Smooth muscle cell (in vitro differentiated cells): ENCODE data around the gene CFAP99. TPM values are rescaled to one million over a fixed set of nuclear protein-coding genes. Genes with fewer than 3 reads are reported as not detected.

Experiments
- DNase-seq: peaks from one replicate; lab custom pipeline; 2025; ENCODE audit not compliant: unreplicated experiment; lab: John Stamatoyannopoulos, UW
- H2AFZ ChIP-seq: fragments of 200-600 bp; sonication (generic); 2 replicates; pipeline ENCODE4 v1.6.0; 2016; ENCODE audit warnings: antibody characterized with exemption, low read depth, mild to moderate bottlenecking
- H3F3A ChIP-seq: fragments of 200-600 bp; sonication (generic); 2 replicates; pipeline ENCODE4 v1.6.0; 2017; ENCODE audit warnings: antibody characterized with exemption, low read depth
- H3K27ac ChIP-seq: fragments of 200-600 bp; sonication (generic); 2 replicates; pipeline ENCODE4 v1.5.1; 2016; ENCODE audit warnings: low read depth, mild to moderate bottlenecking
- H3K27me3 ChIP-seq: fragments of 200-600 bp; sonication (generic); 2 replicates; pipeline ENCODE4 v1.6.1; 2016; ENCODE audit warnings: low read depth, mild to moderate bottlenecking
- H3K36me3 ChIP-seq: fragments of 200-600 bp; sonication (generic); 2 replicates; pipeline ENCODE4 v1.5.1; 2016; ENCODE audit warnings: low read depth
- H3K4me1 ChIP-seq: fragments of 200-600 bp; sonication (generic); 2 replicates; pipeline ENCODE4 v1.5.1; 2016; ENCODE audit warnings: low read depth
- H3K4me2 ChIP-seq: fragments of 200-600 bp; sonication (generic); 2 replicates; pipeline ENCODE4 v1.6.0; 2016; ENCODE audit warnings: mild to moderate bottlenecking
- H3K4me3 ChIP-seq: fragments of 200-600 bp; sonication (generic); 2 replicates; pipeline ENCODE4 v1.5.1; 2016; ENCODE audit warnings: mild to moderate bottlenecking
- H3K79me2 ChIP-seq: fragments of 200-600 bp; sonication (generic); 2 replicates; pipeline ENCODE4 v1.6.0; 2016; ENCODE audit warnings: low read depth, mild to moderate bottlenecking
- H3K9ac ChIP-seq: fragments of 200-600 bp; sonication (generic); 2 replicates; pipeline ENCODE4 v1.6.0; 2016; ENCODE audit warnings: low read depth
- H3K9me3 ChIP-seq: fragments of 200-600 bp; sonication (generic); replicated peaks from 2 replicates; pipeline ENCODE4 v1.5.1; 2016; ENCODE audit warnings: low read depth
- H4K20me1 ChIP-seq: fragments of 200-600 bp; sonication (generic); 2 replicates; pipeline ENCODE4 v1.6.0; 2016; ENCODE audit warnings: low read depth
- WGBS: methylation state at CpG from one replicate; pipeline ENCODE4 v1.1.7; 2016; ENCODE audit warnings: low lambda C conversion rate; 5-methylcytosine and 5-hydroxymethylcytosine counted together
- polyA plus RNA-seq: library from polyadenylated mRNA; unstranded; fragments of >200 nt; fragmentation: Nextera tagmentation; extraction: Ambion mirVana; gene quantifications from 2 replicates; pipeline ENCODE4 v1.2.1, GENCODE V29; 2016
- total RNA-seq: library from RNA; depleted of rRNA; stranded (reverse); fragments of >200 nt; gene quantifications from 2 replicates; pipeline ENCODE4 v1.2.3, GENCODE V29; 2014
- TF ChIP-seq, protein P1 (sequence below): fragments of 200-600 bp; sonication (generic); IDR thresholded peaks from 2 replicates; pipeline ENCODE4 v1.5.1; 2017; ENCODE audit warnings: borderline replicate concordance, mild to moderate bottlenecking, antibody characterized with exemption; ENCODE audit not compliant: insufficient read depth, poor library complexity, severe bottlenecking

Gene CFAP99
- total and polyA plus RNA-seq, 2 experiments from 2014 or later = not detected

GRCh38 chr4:2408401-2408958 lies 10.3 kb upstream of the CFAP99 start:
- WGBS = 85% methylated on average over 8 of the region's 15 CpGs
- H3K4me3 ChIP-seq = no peak overlapping the region

DNA sequence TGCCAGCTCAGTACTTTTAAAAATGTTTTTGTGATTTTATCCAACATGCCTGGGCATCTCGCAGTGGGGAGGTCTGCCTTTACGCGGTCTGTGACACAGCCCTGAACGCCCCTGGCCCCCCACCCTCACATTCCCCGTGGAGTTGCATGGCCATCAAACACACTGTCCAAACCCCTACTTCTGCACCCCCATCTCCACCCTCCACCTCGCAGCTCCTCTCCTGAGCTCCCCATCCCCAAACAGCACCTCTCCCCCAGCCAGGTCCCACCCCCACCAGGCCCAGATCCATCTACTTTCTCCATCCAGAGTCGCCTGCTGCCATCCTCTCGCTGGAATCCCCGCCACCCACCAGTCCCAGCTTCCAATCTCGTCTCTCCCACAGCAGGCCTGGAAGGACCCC lies 9.8 kb upstream of the CFAP99 start:
- no peak overlapping the region for H3K9ac ChIP-seq
- DNase-seq = no peak
- H3K9me3 ChIP-seq = no peaks in the 10 kb centered on the region
- no peak overlapping the region for H3K4me2 ChIP-seq
- 91% methylated on average over 5 of the region's 10 CpGs for WGBS
- no peak overlapping the region for H2AFZ ChIP-seq
- H3K4me3 ChIP-seq = no peak overlapping the region
- no peaks in the 10 kb centered on the region for H3K36me3 ChIP-seq
- H3K27ac ChIP-seq = no peak overlapping the region
- no peaks in the 10 kb centered on the region for H4K20me1 ChIP-seq
- H3F3A ChIP-seq = peaks cover 4% of the 10 kb centered on the region
- H3K79me2 ChIP-seq = no peaks in the 10 kb centered on the region
- H3K27me3 ChIP-seq = peaks cover 12% of the 10 kb centered on the region
- TF ChIP-seq, protein P1, sequence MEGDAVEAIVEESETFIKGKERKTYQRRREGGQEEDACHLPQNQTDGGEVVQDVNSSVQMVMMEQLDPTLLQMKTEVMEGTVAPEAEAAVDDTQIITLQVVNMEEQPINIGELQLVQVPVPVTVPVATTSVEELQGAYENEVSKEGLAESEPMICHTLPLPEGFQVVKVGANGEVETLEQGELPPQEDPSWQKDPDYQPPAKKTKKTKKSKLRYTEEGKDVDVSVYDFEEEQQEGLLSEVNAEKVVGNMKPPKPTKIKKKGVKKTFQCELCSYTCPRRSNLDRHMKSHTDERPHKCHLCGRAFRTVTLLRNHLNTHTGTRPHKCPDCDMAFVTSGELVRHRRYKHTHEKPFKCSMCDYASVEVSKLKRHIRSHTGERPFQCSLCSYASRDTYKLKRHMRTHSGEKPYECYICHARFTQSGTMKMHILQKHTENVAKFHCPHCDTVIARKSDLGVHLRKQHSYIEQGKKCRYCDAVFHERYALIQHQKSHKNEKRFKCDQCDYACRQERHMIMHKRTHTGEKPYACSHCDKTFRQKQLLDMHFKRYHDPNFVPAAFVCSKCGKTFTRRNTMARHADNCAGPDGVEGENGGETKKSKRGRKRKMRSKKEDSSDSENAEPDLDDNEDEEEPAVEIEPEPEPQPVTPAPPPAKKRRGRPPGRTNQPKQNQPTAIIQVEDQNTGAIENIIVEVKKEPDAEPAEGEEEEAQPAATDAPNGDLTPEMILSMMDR = no peak
- no peaks in the 10 kb centered on the region for H3K4me1 ChIP-seq

More at GRCh38 chr4:2408401-2408958, 10.3 kb upstream of the CFAP99 start:
- no peak for DNase-seq
- Histone ChIP-seq H3K9me3 (no peaks in the 10 kb centered on the region), H3K79me2 (no peaks in the 10 kb centered on the region), H3K27ac (no peak overlapping the region), H3K9ac (no peak overlapping the region), H3K36me3 (no peaks in the 10 kb centered on the region), H3K4me2 (no peak overlapping the region), H4K20me1 (no peaks in the 10 kb centered on the region), H3F3A (peaks cover 4% of the 10 kb centered on the region), H2AFZ (no peak overlapping the region), H3K27me3 (peaks cover 9% of the 10 kb centered on the region), H3K4me1 (no peaks in the 10 kb centered on the region)
- TF ChIP-seq, protein P1 = no peak

GRCh38 chr4:2409381-2409783 lies 9.4 kb upstream of the CFAP99 start:
- Histone ChIP-seq H2AFZ (no peak overlapping the region), H3K27ac (no peak overlapping the region), H3K79me2 (no peaks in the 10 kb centered on the region), H3K9ac (no peak overlapping the region), H3K27me3 (peaks cover 16% of the 10 kb centered on the region), H3K4me2 (no peak overlapping the region), H3F3A (peaks cover 4% of the 10 kb centered on the region), H4K20me1 (no peaks in the 10 kb centered on the region), H3K4me3 (no peak overlapping the region), H3K4me1 (no peaks in the 10 kb centered on the region), H3K36me3 (no peaks in the 10 kb centered on the region), H3K9me3 (no peaks in the 10 kb centered on the region)
- DNase-seq = no peak
- WGBS = 87% methylated on average over 13 of the region's 14 CpGs
- TF ChIP-seq, protein P1 = no peak
